Measurements from ENCODE around the gene POLDIP3.
A peak's percentile ranks its signal among the peaks of the same experiment; 100 is the strongest.

POLDIP3 gene

GRCh38 chr22:42614312-42615091, at the start of gene POLDIP3:
TSS of gene POLDIP3 (minus strand) at chr22:42614883. CDS start at chr22:42614857, 26 bp downstream.
- DNase-seq (ENCODE audit: low read depth in 3 of 3) = peak; percentile 98 to 99 (median 98)

- DNase-seq (ENCODE audit: low read depth in 3 of 3) = peak; percentile 56 to 79 (median 75)
These were observed 47.5 kb upstream of the POLDIP3 start for GRCh38 chr22:42661985-42662831.

GRCh38 chr22:42656578-42656977, 41.9 kb upstream of the POLDIP3 start:
- no peak for DNase-seq (ENCODE audit: low read depth in 3 of 3)

GRCh38 chr22:42655693-42656092, 41.0 kb upstream of the POLDIP3 start:
- no peak for DNase-seq (ENCODE audit: low read depth in 3 of 3)

- no peak for DNase-seq (ENCODE audit: low read depth in 3 of 3)
These were observed 39.9 kb upstream of the POLDIP3 start for GRCh38 chr22:42654436-42655073.

GRCh38 chr22:42653999-42654398, 39.3 kb upstream of the POLDIP3 start:
- DNase-seq (ENCODE audit: low read depth in 3 of 3) = no peak

- DNase-seq (ENCODE audit: low read depth in 3 of 3) = no peak
These were observed 36.5 kb upstream of the POLDIP3 start for GRCh38 chr22:42651134-42651533.

- peak; percentile 64 to 82 (median 72) for DNase-seq (ENCODE audit: low read depth in 3 of 3)
These were observed 34.8 kb upstream of the POLDIP3 start, which contains the start of gene CYB5R3 for GRCh38 chr22:42649246-42650099. TSS of gene CYB5R3 (minus strand) at chr22:42649392. CDS start at chr22:42649315, 77 bp downstream.

GRCh38 chr22:42648368-42649245, 33.9 kb upstream of the POLDIP3 start:
- DNase-seq (ENCODE audit: low read depth in 3 of 3) = peak in 1 of 3 donors; percentile 22

- DNase-seq (ENCODE audit: low read depth in 3 of 3) = no peak
These were observed 33.3 kb upstream of the POLDIP3 start for GRCh38 chr22:42648017-42648367.

- no peak for DNase-seq (ENCODE audit: low read depth in 3 of 3)
These were observed 32.2 kb upstream of the POLDIP3 start for GRCh38 chr22:42646569-42647525.

- DNase-seq (ENCODE audit: low read depth in 3 of 3) = no peak
These were observed 31.4 kb upstream of the POLDIP3 start for GRCh38 chr22:42645938-42646568.

GRCh38 chr22:42645341-42645937, 30.8 kb upstream of the POLDIP3 start:
- no peak for DNase-seq (ENCODE audit: low read depth in 3 of 3)

GRCh38 chr22:42644422-42645340, 30.0 kb upstream of the POLDIP3 start:
- no peak for DNase-seq (ENCODE audit: low read depth in 3 of 3)

- no peak for DNase-seq (ENCODE audit: low read depth in 3 of 3)
These were observed 29.1 kb upstream of the POLDIP3 start for GRCh38 chr22:42643634-42644421.

Data from stimulated activated CD4-positive, alpha-beta T cell treated with anti-CD3 and anti-CD28 coated beads, TNF-alpha, amount 100 ng/mL, for 48 hours (primary cell).